ENCODE data around the gene GUCY1A2.
A peak's percentile ranks its signal among the peaks of the same experiment; 100 is the strongest.
"Not testable (repeated sequence)": the region's sequence is repeated elsewhere in the genome, so short reads cannot be mapped to it uniquely, and the experiment has no call there.

Gene GUCY1A2

GRCh38 chr11:107018219-107018901 is at the start of gene GUCY1A2:
Gene GUCY1A2, minus strand, starts transcription at chr11:107018476. Its CDS starts 421 bp downstream, at chr11:107018055.
- peak; percentile 59 for DNase-seq

GRCh38 chr11:107054391-107054790 is 36.1 kb upstream of the GUCY1A2 start:
- DNase-seq = no peak

GRCh38 chr11:107051332-107051731 is 33.1 kb upstream of the GUCY1A2 start:
- DNase-seq = not testable (repeated sequence)

- not testable (repeated sequence) for DNase-seq
Observed at GRCh38 chr11:107050899-107051298, 32.6 kb upstream of the GUCY1A2 start.

- DNase-seq = peak; percentile 73
Observed at GRCh38 chr11:107050121-107050520, 31.8 kb upstream of the GUCY1A2 start.

GRCh38 chr11:107044503-107044902 is 26.2 kb upstream of the GUCY1A2 start:
- no peak for DNase-seq

GRCh38 chr11:107043242-107044006 is 25.1 kb upstream of the GUCY1A2 start:
- DNase-seq = peak; percentile 98

- DNase-seq = no peak
Observed at GRCh38 chr11:107042748-107043147, 24.5 kb upstream of the GUCY1A2 start.

GRCh38 chr11:107041088-107041444 is 22.8 kb upstream of the GUCY1A2 start:
- DNase-seq = peak; percentile 68

GRCh38 chr11:107040433-107041087 is 22.3 kb upstream of the GUCY1A2 start:
- no peak for DNase-seq

GRCh38 chr11:107025673-107026072 is 7.4 kb upstream of the GUCY1A2 start:
- no peak for DNase-seq

- DNase-seq = no peak
Observed at GRCh38 chr11:107020594-107020993, 2.3 kb upstream of the GUCY1A2 start.

GRCh38 chr11:107018902-107019493 is 722 bp upstream of the GUCY1A2 start:
- DNase-seq = peak; percentile 79

GRCh38 chr11:107017433-107018218 is 650 bp downstream of the GUCY1A2 start:
- peak; percentile 74 for DNase-seq

- DNase-seq = peak; percentile 26
Observed at GRCh38 chr11:107017104-107017432, 1.2 kb downstream of the GUCY1A2 start.

- peak; percentile 38 for DNase-seq
Observed at GRCh38 chr11:107014871-107015270, 3.4 kb downstream of the GUCY1A2 start.

GRCh38 chr11:107011977-107012376 is 6.3 kb downstream of the GUCY1A2 start:
- peak; percentile 30 for DNase-seq

GRCh38 chr11:107009190-107009589 is 9.1 kb downstream of the GUCY1A2 start:
- no peak for DNase-seq

GRCh38 chr11:107006076-107006833 is 12.0 kb downstream of the GUCY1A2 start:
- DNase-seq = no peak

GRCh38 chr11:106999196-106999595 is 19.1 kb downstream of the GUCY1A2 start:
- peak; percentile 43 for DNase-seq

GRCh38 chr11:106998916-106999188 is 19.4 kb downstream of the GUCY1A2 start:
- peak; percentile 44 for DNase-seq
